ENCODE measurements around the gene KDM4C. TPM values are rescaled to one million over a fixed set of nuclear protein-coding genes. Genes with fewer than 3 reads are reported as not detected.
A peak's percentile ranks its signal among the peaks of the same experiment; 100 is the strongest.

KDM4C gene
- total and polyA plus RNA-seq, 2 of the 4 experiments (the other 2 are of a cell fraction): 11.8 to 23.8 TPM

GRCh38 chr9:7028591-7028990 is 270.8 kb downstream of the KDM4C start:
- Histone ChIP-seq H3K4me3 (ENCODE audit: insufficient read depth, low read depth, low read length) (no peak overlapping the region), H3K9me1 (ENCODE audit: insufficient read depth, low read length) (peaks cover 4% of the 10 kb centered on the region; the same call in 1 of the 2 replicates), H3K36me3 (ENCODE audit: control insufficient read depth, insufficient read depth, low read length) (peaks cover 3% of the 10 kb centered on the region; the same call in 1 of the 2 replicates), H4K20me1 (ENCODE audit: insufficient read depth, low read length) (no peaks in the 10 kb centered on the region; the same call in 1 of the 2 replicates), H4K91ac (ENCODE audit: insufficient read depth, low read depth, low read length) (no peak overlapping the region), H2BK120ac (ENCODE audit: low read depth, low read length) (no peak overlapping the region), H3K4me1 (ENCODE audit: control insufficient read depth, insufficient read depth, low read length) (no peaks in the 10 kb centered on the region), H4K5ac (ENCODE audit: low read depth, low read length) (no peak overlapping the region), H3K4me2 (ENCODE audit: low read depth, low read length) (no peak overlapping the region), H3K23ac (ENCODE audit: low read depth, low read length) (no peak overlapping the region), H3K18ac (ENCODE audit: low read depth, low read length) (no peak overlapping the region), H2BK20ac (ENCODE audit: low read depth, low read length) (no peak overlapping the region), H3K27ac (ENCODE audit: insufficient read depth, low read length) (no peak overlapping the region), H2BK15ac (ENCODE audit: low read depth, low read length) (no peak overlapping the region), H2AK9ac (replicated peaks; ENCODE audit: low read depth, low read length, poor library complexity) (no peak overlapping the region), H3K56ac (ENCODE audit: extremely low read depth, insufficient read depth, low read length) (no peak overlapping the region; the same call in 1 of the 2 replicates), H2AK5ac (ENCODE audit: low read depth, low read length) (no peak overlapping the region), H3K4ac (ENCODE audit: low read depth, low read length) (no peak overlapping the region), H3K9ac (ENCODE audit: low read depth, low read length) (no peak overlapping the region), H2BK5ac (ENCODE audit: low read depth, low read length, poor library complexity, severe bottlenecking) (no peak overlapping the region), H3K14ac (replicated peaks; ENCODE audit: low read depth, low read length) (no peak overlapping the region), H2AFZ (replicated peaks; ENCODE audit: low read length, poor library complexity) (no peak overlapping the region), H3K9me3 (ENCODE audit: control insufficient read depth, insufficient read depth, low read length) (no peaks in the 10 kb centered on the region), H4K8ac (ENCODE audit: low read depth in 2 of 2, low read length in 2 of 2) (no peak overlapping the region), H3K79me1 (ENCODE audit: low read depth in 1 of 2, low read length in 2 of 2) (no peaks in the 10 kb centered on the region), H3K27me3 (ENCODE audit: control insufficient read depth, insufficient read depth, low read length) (no peaks in the 10 kb centered on the region)
- in situ Hi-C loops (cut with MboI; ENCODE audit: low sequenced_read_pairs): no loop called here
- WGBS, 2 experiments (ENCODE audit: extremely low coverage in 2 of 2, insufficient read length in 1 of 2): 79% methylated on average over 7 of the region's 10 CpGs; no CpG with 5 or more reads in 1 of the 2 experiments
- CTCF ChIA-PET: no interaction called here
- intact Hi-C loops (cut with micrococcal nuclease): no loop called here
- BruUV-seq (replicated peaks): no TSS peak
- DNase-seq (peak; percentile 10), ATAC-seq (ENCODE audit: low read depth) (no peak)
- TF ChIP-seq SMC3 (IDR thresholded peaks at IDR 0.05; ENCODE audit: low read depth, low read length) (no peak), CTCF (conservative IDR thresholded peaks at IDR 0.05; ENCODE audit: low read depth, low read length) (no peak), MAFK (IDR thresholded peaks at IDR 0.05; ENCODE audit: low read depth, low read length) (no peak), MAZ (IDR thresholded peaks at IDR 0.05; ENCODE audit: borderline replicate concordance, low read depth, low read length) (no peak), BHLHE40 (IDR thresholded peaks at IDR 0.05; ENCODE audit: low read depth, low read length) (no peak), USF2 (IDR thresholded peaks at IDR 0.05; ENCODE audit: low read depth, low read length) (no peak), POLR2A (IDR thresholded peaks at IDR 0.05; ENCODE audit: low read depth, low read length) (no peak), RAD21 (IDR thresholded peaks at IDR 0.05; ENCODE audit: low read length) (no peak), RCOR1 (IDR thresholded peaks at IDR 0.05; ENCODE audit: insufficient replicate concordance, low read length) (no peak), FOS (IDR thresholded peaks at IDR 0.05; ENCODE audit: low read depth, low read length) (no peak), CEBPB (IDR thresholded peaks at IDR 0.05; ENCODE audit: low read depth, low read length) (no peak), RFX5 (IDR thresholded peaks at IDR 0.05; ENCODE audit: low read depth, low read length) (no peak), CHD1 (IDR thresholded peaks at IDR 0.05; ENCODE audit: low read depth, low read length) (no peak), NFE2L2 (IDR thresholded peaks at IDR 0.05; ENCODE audit: low read depth, low read length) (no peak)
- dilution Hi-C loops (cut with HindIII; ENCODE audit: low sequenced_read_pairs, unreplicated experiment): no loop called here
- POLR2A ChIA-PET (ENCODE audit: unreplicated experiment): no interaction called here
